Stimulated activated CD4-positive, alpha-beta T cell treated with anti-CD3 and anti-CD28 coated beads, Interleukin-4, amount 100 ng/mL, for 48 hours (primary cell): ENCODE measurements around the gene SCART1.
"Not testable (repeated sequence)": the region's sequence is repeated elsewhere in the genome, so short reads cannot be mapped to it uniquely, and the experiment has no call there.

Experiments used
- DNase-seq, 2 donors: peaks; one replicate each; pipeline ENCODE4 v3.0.0-alpha.2; 2020; ENCODE audit warnings: low read depth in 2 of 2

The SCART1 gene

GRCh38 chr10:133474027-133474426 is 20.3 kb downstream of the SCART1 start:
- DNase-seq = no peak

DNA sequence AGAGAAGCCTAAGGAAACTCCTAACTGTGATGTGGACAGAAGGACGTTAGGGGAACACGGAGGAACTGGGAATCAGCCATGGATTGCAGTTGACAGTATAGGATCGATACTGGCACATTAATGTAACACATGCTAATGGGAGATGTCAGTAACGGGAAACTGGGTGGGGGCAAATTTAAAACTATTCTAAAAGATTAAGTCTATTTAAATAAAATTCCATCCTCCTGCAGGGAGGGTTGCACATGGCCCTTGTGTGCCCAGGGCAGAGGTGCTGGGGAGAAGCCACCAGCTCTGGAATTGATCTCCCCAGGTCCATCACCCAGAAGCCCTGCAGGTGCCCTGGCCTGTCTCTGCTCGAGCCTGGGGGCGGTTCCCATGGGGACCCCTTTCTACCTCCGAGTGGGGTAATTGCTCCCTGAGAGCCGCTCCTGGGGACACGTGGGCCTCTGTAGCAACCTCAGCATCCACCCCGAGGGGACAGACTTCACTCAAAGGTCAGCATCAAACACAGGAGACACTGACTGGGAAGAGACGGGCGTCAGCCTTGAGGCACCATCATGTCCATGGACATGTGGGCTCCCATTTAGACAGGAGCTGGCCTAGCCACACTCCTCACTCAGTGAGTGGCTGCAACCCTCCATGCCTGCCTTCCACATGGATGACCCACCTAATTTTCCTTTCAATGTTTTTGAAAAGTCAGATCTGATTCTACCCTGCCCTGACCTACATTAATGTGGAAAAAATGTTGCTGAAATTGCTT is 21.1 kb downstream of the SCART1 start:
- no peak for DNase-seq

DNA sequence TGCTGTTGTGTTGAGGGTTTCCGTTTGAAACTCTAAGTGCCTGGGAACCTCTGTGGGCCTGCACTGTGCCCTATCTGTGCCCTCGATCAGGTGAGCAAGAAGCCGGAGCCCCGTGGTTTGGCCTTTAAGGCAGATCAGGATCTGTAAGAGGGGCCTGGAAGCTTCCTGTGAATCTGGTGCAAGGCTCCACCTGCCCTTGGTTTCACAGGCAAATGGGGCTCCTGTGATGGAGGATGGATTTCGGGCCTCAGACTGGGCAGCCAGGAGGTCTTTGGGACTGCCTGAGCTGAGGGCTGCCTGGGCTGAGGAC is 21.6 kb downstream of the SCART1 start:
- peak in 1 of 2 donors; percentile 26 for DNase-seq

DNA sequence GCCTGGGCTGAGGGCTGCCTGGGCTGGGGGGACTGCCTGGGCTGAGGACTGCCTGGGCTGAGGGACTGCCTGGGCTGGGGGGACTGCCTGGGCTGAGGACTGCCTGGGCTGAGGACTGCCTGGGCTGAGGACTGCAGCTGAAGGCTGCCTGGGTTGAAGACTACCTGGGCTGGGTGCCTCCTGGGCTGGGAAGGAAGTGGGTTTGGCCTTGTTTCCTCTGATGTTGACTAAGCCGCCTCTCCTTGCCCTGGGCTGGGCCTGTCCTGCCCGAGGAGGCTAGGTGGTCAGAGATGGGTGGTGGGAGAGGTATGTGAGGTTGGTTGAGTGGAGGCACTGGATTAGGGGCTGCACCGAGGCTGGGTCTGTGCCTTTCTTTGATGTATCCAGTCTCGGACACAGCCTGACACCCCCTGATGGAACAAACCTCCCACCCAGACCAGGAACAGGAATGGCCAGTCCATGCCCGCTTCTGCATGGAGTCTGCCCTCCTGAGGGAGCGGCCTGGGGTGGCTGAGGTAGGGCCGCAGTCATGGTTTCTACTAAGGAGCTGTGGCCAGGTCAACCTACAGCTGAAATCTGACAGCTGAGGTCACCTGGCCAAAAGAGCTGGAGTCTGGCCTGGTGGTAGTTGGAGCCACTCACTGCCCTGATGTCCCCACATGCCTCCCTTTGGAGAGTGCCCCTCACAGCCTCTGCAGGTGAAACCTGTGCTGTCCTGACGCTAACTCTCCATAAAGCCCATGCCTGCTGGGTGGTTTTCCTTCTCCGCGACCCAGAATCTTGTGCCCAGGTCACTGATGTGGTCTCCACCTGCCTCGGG is 22.3 kb downstream of the SCART1 start:
- no peak for DNase-seq

- DNase-seq = no peak
Observed at GRCh38 chr10:133476641-133476990, 22.9 kb downstream of the SCART1 start.

- no peak for DNase-seq
Observed at GRCh38 chr10:133481086-133481643, 27.4 kb downstream of the SCART1 start.

DNA sequence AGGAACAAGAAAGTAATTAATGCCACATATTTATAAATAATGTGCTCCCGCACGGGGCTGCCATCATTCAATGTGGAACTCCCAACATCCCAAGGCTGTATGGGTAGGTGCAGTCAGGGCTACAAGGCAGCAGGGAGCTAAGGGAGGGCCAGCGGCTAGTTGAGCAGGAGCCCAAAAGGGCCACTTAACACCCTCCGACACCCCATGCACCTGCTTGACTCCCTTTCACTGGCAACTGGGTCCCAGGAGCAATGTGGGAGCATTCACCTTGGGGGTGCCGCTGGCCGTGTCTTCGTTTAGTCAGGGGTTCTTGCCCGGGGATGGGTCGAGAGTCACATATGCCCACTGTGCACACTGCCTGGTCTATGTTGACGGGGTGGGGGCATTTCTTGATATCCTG is 27.9 kb downstream of the SCART1 start:
- no peak for DNase-seq

DNA sequence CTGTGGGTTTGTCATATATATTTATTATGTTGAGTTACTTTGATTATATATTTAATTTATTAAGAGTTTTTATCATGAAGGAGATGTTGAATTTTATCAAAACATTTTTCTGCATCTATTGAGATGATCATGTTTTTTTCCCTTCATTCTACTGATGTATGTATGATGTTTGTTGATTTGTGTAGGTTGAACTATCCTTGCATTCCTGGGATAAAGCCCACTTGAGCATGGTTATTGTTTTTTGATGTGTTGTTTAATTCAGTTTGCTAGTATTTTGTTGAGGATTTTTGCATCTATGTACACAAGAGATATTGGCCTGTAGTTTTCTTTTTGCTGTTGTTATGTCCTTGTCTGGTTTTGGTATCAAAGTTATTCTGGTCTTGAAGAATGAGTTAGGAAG is 31.1 kb downstream of the SCART1 start:
- no peak for DNase-seq

- no peak for DNase-seq
Observed at GRCh38 chr10:133487085-133487484, 33.3 kb downstream of the SCART1 start.

DNA sequence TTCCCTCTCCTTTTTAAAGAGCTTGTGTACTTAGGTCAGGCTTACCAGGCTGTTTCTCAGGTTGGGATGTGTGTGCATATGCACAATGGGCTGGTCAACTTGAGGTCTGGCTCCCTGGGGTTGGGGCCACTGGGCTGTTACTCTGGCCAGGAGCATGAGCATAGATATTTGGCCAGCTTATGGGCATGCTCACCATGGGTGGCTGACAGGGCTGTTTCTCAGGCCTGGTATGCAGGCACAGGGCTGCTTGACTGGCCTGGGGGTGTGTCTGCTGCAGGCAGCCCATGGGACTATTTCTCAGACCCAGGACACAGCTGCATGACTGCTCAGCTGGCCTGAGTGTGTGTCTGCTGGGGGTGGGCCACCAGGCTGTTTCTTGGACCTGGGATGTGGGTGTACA is 34.6 kb downstream of the SCART1 start:
- DNase-seq = no peak

DNA sequence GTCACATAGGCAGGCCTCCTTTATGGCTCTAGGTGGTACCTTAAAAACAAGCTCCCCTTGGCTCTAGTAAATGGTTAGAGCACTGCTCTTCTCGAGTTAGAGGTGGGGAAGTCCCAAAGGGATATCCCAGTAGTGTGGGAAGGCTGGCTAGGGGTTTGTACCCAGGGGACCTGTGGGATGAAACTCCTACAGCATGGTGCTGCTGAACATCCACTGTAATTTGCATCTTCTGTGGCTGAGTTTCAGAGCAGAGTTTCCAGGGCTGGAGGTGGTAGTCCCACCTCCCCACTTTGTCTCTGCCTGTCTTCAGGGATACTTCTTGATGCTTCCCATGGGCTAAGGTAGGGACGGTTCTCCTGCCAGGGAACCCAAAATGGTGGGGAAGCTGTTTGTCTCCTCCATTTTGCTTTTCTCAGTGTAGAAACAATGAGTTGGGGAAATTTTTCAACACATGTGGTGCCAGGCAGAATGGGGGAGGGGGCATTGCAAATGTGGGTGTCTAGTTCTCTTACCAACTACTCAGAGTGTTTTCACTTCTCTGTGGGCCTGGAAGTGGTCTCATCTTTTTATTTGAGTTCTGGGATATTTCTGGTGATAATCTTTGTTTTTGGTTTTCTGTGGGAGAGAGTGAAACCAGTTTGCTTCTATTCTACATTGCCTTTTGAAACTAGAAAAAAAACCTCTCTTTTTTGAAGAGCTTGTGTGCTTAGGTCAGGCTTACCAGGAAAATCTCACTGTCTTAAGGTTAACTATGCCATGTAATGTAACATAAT is 36.3 kb downstream of the SCART1 start:
- DNase-seq = no peak

GRCh38 chr10:133493562-133493961 is 39.8 kb downstream of the SCART1 start:
- not testable (repeated sequence) for DNase-seq

GRCh38 chr10:133497363-133497762 is 43.6 kb downstream of the SCART1 start:
- not testable (repeated sequence) for DNase-seq

- DNase-seq = not testable (repeated sequence)
Observed at GRCh38 chr10:133499176-133499575, 45.4 kb downstream of the SCART1 start.

DNA sequence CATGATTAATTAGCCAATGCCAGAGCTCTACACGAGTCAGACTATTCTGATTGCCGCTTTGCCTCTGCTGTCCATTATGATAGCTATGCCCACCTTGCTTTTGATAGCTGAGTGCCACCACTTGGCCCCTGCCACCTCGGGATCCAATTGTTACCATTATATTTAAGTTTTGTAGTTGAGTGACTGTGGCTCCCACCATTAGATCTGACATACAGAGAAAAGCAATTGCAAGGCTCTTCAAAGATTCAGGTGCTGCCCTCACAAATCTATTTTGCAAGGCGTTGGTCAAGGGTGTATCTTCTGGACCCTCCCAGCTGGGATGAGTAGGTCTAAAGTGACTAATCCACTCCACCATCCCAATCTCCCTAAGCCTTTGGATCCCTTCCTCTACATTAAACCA is 47.2 kb downstream of the SCART1 start:
- not testable (repeated sequence) for DNase-seq

DNA sequence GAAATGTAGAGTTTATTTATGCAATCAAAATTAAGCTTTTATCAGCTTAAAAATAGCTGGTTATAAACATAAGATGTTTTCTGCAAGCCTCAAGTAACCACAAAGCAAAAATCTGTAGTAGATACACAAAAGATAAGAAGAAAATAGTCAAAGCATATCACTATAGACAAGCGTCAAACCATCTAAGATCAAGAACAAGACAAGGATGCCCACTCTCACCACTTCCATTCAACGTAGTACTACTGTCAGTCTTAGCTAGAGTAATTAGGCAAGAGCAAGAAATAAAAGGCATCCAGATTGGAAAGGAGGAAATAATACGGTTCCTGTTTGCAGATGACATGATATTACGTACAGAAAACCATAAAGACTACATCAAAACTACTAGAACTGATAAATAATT is 56.0 kb downstream of the SCART1 start:
- no peak for DNase-seq

DNA sequence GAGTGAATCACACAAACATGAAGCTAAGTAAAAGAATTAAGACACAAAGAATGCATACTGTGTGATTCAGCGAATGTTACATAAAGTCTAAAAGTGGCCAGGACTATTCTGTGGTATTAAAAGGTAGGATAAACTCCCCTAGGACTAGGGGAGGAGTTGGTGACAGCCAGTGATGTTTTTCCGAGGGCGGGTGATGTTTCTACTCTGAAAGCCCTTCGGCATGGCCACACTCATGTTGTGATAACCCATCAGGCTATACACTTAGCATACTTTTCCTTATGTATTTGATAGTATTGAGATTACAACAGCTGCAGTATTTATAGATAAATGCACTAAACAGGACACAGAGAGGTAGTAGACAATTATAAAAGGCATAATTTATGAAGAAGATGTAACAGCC is 57.7 kb downstream of the SCART1 start:
- DNase-seq = no peak

- no peak for DNase-seq
Observed at GRCh38 chr10:133511907-133512528, 58.3 kb downstream of the SCART1 start.

GRCh38 chr10:133515471-133515870 is 61.7 kb downstream of the SCART1 start:
- no peak for DNase-seq

- DNase-seq = no peak
Observed at GRCh38 chr10:133516057-133516456, 62.3 kb downstream of the SCART1 start.

- DNase-seq = not testable (repeated sequence)
Observed at GRCh38 chr10:133518517-133518916, 64.8 kb downstream of the SCART1 start.
